Endodermal cell (in vitro differentiated cells): Measurements from ENCODE around the gene ARHGEF39. TPM values are rescaled to one million over a fixed set of nuclear protein-coding genes. Genes with fewer than 3 reads are reported as not detected.
A peak's percentile ranks its signal among the peaks of the same experiment; 100 is the strongest.

Source experiments
- DNase-seq: peaks from one replicate; pipeline ENCODE4 v3.0.0-alpha.2; 2017
- H3K27ac ChIP-seq: 2 replicates; pipeline ENCODE4 v1.5.1; 2013; ENCODE audit warnings: mild to moderate bottlenecking, low read depth, low read length, moderate library complexity
- H3K27me3 ChIP-seq: 2 replicates; pipeline ENCODE4 v1.6.1; 2013; ENCODE audit warnings: mild to moderate bottlenecking, low read length, moderate library complexity; ENCODE audit not compliant: insufficient read depth, control insufficient read depth, poor library complexity, severe bottlenecking
- H3K36me3 ChIP-seq: 2 replicates; pipeline ENCODE4 v1.7.0; 2013; ENCODE audit warnings: mild to moderate bottlenecking, low read length, moderate library complexity; ENCODE audit not compliant: control insufficient read depth, insufficient read depth
- H3K4me1 ChIP-seq: one replicate; pipeline ENCODE4 v1.7.0; 2013; ENCODE audit warnings: low read length; ENCODE audit not compliant: control insufficient read depth, insufficient read depth
- H3K4me3 ChIP-seq: 2 replicates; pipeline ENCODE4 v1.5.1; 2013; ENCODE audit warnings: mild to moderate bottlenecking, low read length, moderate library complexity
- H3K9ac ChIP-seq: 2 replicates; pipeline ENCODE4 v1.6.1; 2013; ENCODE audit warnings: mild to moderate bottlenecking, low read length, moderate library complexity; ENCODE audit not compliant: poor library complexity, severe bottlenecking; ENCODE audit errors: extremely low read depth
- H3K9me3 ChIP-seq: 2 replicates; pipeline ENCODE4 v1.6.1; 2013; ENCODE audit warnings: mild to moderate bottlenecking, low read length, moderate library complexity; ENCODE audit not compliant: control insufficient read depth
- H3K27ac Mint-ChIP-seq: 2 replicates; pipeline ENCODE4 v1.8.0; 2020; ENCODE audit warnings: mixed read lengths
- H3K27me3 Mint-ChIP-seq: 2 replicates; pipeline ENCODE4 v1.8.0; 2021; ENCODE audit warnings: mild to moderate bottlenecking, mixed read lengths; ENCODE audit not compliant: insufficient read depth
- H3K36me3 Mint-ChIP-seq: 2 replicates; pipeline ENCODE4 v1.8.0; 2020; ENCODE audit warnings: low read depth, mixed read lengths
- H3K4me1 Mint-ChIP-seq: 2 replicates; pipeline ENCODE4 v1.8.0; 2020; ENCODE audit warnings: mixed read lengths
- H3K4me3 Mint-ChIP-seq: 2 replicates; pipeline ENCODE4 v1.8.0; 2020; ENCODE audit warnings: mild to moderate bottlenecking, moderate library complexity, mixed read lengths
- H3K9me3 Mint-ChIP-seq: 2 replicates; pipeline ENCODE4 v1.8.0; 2020; ENCODE audit warnings: mild to moderate bottlenecking, mixed read lengths
- WGBS, 2 experiments: methylation state at CpG; one replicate each; pipeline versions ENCODE4 v1.1.5 to v1.1.7; 2013; ENCODE audit warnings: missing lambda C conversion rate in 2 of 2, mixed read lengths in 1 of 2; ENCODE audit not compliant: insufficient coverage in 1 of 2, insufficient read length in 1 of 2; 5-methylcytosine and 5-hydroxymethylcytosine counted together
- total RNA-seq, 2 donors: library from RNA; stranded (reverse); fragmentation: NEBNext Ultra II Directional in 1 of 2; extraction: Animal tissue kit (Norgen Biotek cat#: 25700) in 1 of 2; gene quantifications; 2 replicates in 1 of 2; 3 replicates in 1 of 2; pipeline ENCODE4 v1.2.1, GENCODE V29; 2021
- TF ChIP-seq, protein P1 (sequence below): fragments of 200-600 bp; sonication (generic); conservative IDR thresholded peaks from 2 replicates; pipeline ENCODE4 v1.5.0; 2021; ENCODE audit warnings: antibody characterized with exemption, mild to moderate bottlenecking

Gene ARHGEF39
- total RNA-seq, 2 donors from 2014 or later = 22.1 to 36.4 TPM

DNA sequence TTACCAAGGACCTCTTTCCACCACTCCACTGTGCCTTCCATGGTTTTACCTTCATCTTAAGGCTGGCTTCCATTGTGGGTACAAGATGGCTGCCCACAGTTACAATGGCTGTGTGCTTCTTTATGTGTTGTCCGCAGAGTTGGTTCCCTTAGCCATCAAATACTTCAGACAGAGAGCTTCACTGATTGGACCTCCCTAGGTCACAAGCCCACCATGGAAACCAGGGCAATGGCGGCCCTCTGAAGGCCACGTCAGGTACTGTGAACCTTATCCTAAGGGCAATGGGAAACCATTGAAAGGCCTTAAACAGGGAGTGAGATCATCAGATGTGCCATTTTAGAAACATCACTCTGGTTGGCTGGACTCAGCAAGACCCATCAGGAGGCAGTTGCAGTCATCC, 2.9 kb upstream of the ARHGEF39 start:
- peaks cover 5% of the 10 kb centered on the region for H3K4me1 ChIP-seq
- H3K36me3 ChIP-seq = peaks cover 3% of the 10 kb centered on the region
- no peak overlapping the region for H3K27ac ChIP-seq
- Mint-ChIP-seq H3K4me3 (no peak overlapping the region), H3K4me1 (peaks cover 13% of the 10 kb centered on the region), H3K27ac (no peak overlapping the region), H3K36me3 (peaks cover 1% of the 10 kb centered on the region), H3K9me3 (no peaks in the 10 kb centered on the region), H3K27me3 (peaks cover 6% of the 10 kb centered on the region)
- WGBS, 2 experiments = 92 to 94% methylated on average over 2 to 3 of the region's 3 CpGs
- TF ChIP-seq, protein P1, sequence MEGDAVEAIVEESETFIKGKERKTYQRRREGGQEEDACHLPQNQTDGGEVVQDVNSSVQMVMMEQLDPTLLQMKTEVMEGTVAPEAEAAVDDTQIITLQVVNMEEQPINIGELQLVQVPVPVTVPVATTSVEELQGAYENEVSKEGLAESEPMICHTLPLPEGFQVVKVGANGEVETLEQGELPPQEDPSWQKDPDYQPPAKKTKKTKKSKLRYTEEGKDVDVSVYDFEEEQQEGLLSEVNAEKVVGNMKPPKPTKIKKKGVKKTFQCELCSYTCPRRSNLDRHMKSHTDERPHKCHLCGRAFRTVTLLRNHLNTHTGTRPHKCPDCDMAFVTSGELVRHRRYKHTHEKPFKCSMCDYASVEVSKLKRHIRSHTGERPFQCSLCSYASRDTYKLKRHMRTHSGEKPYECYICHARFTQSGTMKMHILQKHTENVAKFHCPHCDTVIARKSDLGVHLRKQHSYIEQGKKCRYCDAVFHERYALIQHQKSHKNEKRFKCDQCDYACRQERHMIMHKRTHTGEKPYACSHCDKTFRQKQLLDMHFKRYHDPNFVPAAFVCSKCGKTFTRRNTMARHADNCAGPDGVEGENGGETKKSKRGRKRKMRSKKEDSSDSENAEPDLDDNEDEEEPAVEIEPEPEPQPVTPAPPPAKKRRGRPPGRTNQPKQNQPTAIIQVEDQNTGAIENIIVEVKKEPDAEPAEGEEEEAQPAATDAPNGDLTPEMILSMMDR = peak; percentile 16
- no peak for DNase-seq
- peaks cover 1% of the 10 kb centered on the region for H3K27me3 ChIP-seq
- no peaks in the 10 kb centered on the region for H3K9me3 ChIP-seq
- no peak overlapping the region for H3K9ac ChIP-seq
- no peak overlapping the region for H3K4me3 ChIP-seq

DNA sequence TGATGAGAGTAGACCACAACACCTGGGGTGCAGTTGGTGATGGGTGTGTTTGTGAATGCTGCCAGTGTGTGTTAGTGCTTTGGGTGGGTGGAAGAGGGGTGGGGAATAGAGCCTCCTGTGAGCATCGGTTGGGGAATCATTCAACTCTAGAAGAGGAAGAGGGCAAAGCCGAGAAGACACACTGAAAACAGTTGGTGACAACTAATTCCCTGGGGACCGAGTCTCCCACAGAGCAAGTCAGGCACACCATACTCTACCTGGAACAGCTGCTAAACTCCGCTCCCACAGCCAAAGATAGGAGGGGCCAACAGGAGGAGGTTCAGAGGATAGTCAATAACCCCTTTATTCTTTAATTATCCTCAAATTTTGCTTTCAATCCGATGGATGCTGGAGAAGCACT, 1.6 kb upstream of the ARHGEF39 start:
- Mint-ChIP-seq H3K27ac (no peak overlapping the region), H3K9me3 (no peaks in the 10 kb centered on the region), H3K36me3 (peaks cover 13% of the 10 kb centered on the region), H3K4me3 (no peak overlapping the region), H3K27me3 (peaks cover 5% of the 10 kb centered on the region), H3K4me1 (peaks cover 14% of the 10 kb centered on the region)
- Histone ChIP-seq H3K4me3 (no peak overlapping the region), H3K4me1 (peaks cover 5% of the 10 kb centered on the region), H3K9ac (no peak overlapping the region), H3K27ac (no peak overlapping the region), H3K9me3 (no peaks in the 10 kb centered on the region), H3K27me3 (no peaks in the 10 kb centered on the region), H3K36me3 (peaks cover 17% of the 10 kb centered on the region)
- TF ChIP-seq, protein P1 = no peak
- WGBS, 2 experiments = 91 to 96% methylated on average over 4 to 5 of the region's 5 CpGs
- DNase-seq = no peak

DNA sequence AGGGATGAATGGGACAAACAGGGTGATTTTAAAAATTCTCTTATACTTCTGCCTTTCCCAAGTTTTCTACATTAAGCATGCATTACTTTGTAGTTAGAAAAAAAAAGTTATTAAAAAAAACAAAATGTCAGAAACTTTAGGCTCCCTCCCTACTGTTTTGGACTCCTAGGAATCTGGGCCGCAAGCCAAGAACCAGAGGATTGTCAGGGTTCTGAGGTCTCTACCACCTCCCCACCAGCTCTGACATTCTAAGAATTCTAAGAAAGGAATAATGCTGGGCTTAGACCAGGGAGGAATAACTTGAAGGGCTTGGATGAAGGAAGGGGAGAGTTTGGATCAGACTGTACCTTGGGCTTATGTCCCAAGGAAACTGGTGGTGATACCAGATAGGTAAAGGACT, 1.1 kb upstream of the ARHGEF39 start:
- no peak overlapping the region for H3K4me3 Mint-ChIP-seq
- H3K36me3 ChIP-seq = peaks cover 20% of the 10 kb centered on the region
- no peak overlapping the region for H3K27ac ChIP-seq
- TF ChIP-seq, protein P1 = no peak
- peaks cover 5% of the 10 kb centered on the region for H3K27me3 Mint-ChIP-seq
- no peaks in the 10 kb centered on the region for H3K9me3 Mint-ChIP-seq
- H3K27ac Mint-ChIP-seq = no peak overlapping the region
- no peak for DNase-seq
- peaks cover 5% of the 10 kb centered on the region for H3K4me1 ChIP-seq
- H3K9ac ChIP-seq = no peak overlapping the region
- H3K27me3 ChIP-seq = no peaks in the 10 kb centered on the region
- no peaks in the 10 kb centered on the region for H3K9me3 ChIP-seq
- peaks cover 14% of the 10 kb centered on the region for H3K4me1 Mint-ChIP-seq
- no peak overlapping the region for H3K4me3 ChIP-seq
- WGBS, 2 experiments = 100% methylated on average over 1 of the region's 1 CpG; no CpG with 5 or more reads in 1 of the 2 experiments
- H3K36me3 Mint-ChIP-seq = peaks cover 13% of the 10 kb centered on the region
